Measurements from ENCODE around the gene UTP4. TPM values are rescaled to one million over a fixed set of nuclear protein-coding genes. Genes with fewer than 3 reads are reported as not detected.

The UTP4 gene
- total RNA-seq, 2 experiments from 2014 or later = 102 to 119 TPM

- no peak for ATAC-seq
- ChIA-PET CTCF (interaction anchor here (0.6 to 5.4 kb wide), 5 partner anchors 11 to 521 kb away, joined by 3 to 59 read pairs (median 4); no protein-coding TSS in a partner anchor), POLR2A (no interaction called here)
- no peaks in the 10 kb centered on the region for H3K9me3 Mint-ChIP-seq (ENCODE audit: low read depth)
- peaks cover 12% of the 10 kb centered on the region for H3K27me3 Mint-ChIP-seq
- no peak overlapping the region for H3K27ac Mint-ChIP-seq
- no peak for DNase-seq
- peaks cover 9% of the 10 kb centered on the region for H3K4me1 Mint-ChIP-seq
- intact Hi-C loops (cut with DNase I, micrococcal nuclease) = no loop called here
- no peak overlapping the region for H3K4me3 Mint-ChIP-seq
- peaks cover 11% of the 10 kb centered on the region for H3K36me3 Mint-ChIP-seq (ENCODE audit: low read depth)
Observed at GRCh38 chr16:69111876-69112230, 20.6 kb upstream of the UTP4 start.

- POLR2A ChIA-PET = no interaction called here
- peaks cover 4% of the 10 kb centered on the region for H3K4me1 Mint-ChIP-seq
- no peak overlapping the region for H3K27ac Mint-ChIP-seq
- H3K36me3 Mint-ChIP-seq (ENCODE audit: low read depth) = peaks cover 17% of the 10 kb centered on the region
- H3K9me3 Mint-ChIP-seq (ENCODE audit: low read depth) = no peaks in the 10 kb centered on the region
- peaks cover 8% of the 10 kb centered on the region for H3K27me3 Mint-ChIP-seq
- CTCF ChIA-PET = interaction anchor here (0.5 to 5.4 kb wide), 20 partner anchors 11 to 522 kb away, joined by 3 to 59 read pairs (median 3); partner anchors contain the start of gene SNTB2
- DNase-seq (peak; percentile 79), ATAC-seq (peak; percentile 85)
- H3K4me3 Mint-ChIP-seq = no peak overlapping the region
- intact Hi-C loops (cut with DNase I, micrococcal nuclease) = no loop called here
Observed at GRCh38 chr16:69112285-69113129, 19.9 kb upstream of the UTP4 start.

GRCh38 chr16:69113216-69113615 lies 19.2 kb upstream of the UTP4 start:
- DNase-seq (no peak), ATAC-seq (peak; percentile 24)
- Mint-ChIP-seq H3K4me3 (no peak overlapping the region), H3K27ac (no peak overlapping the region), H3K27me3 (peaks cover 2% of the 10 kb centered on the region), H3K4me1 (peaks cover 3% of the 10 kb centered on the region), H3K9me3 (ENCODE audit: low read depth) (no peaks in the 10 kb centered on the region), H3K36me3 (ENCODE audit: low read depth) (peaks cover 19% of the 10 kb centered on the region)
- CTCF ChIA-PET = interaction anchor here (0.6 to 5.4 kb wide), 18 partner anchors 10 to 522 kb away, joined by 3 to 59 read pairs (median 3); partner anchors contain the start of gene SNTB2
- POLR2A ChIA-PET = no interaction called here
- intact Hi-C loops (cut with DNase I, micrococcal nuclease) = no loop called here

GRCh38 chr16:69114346-69114975 lies 18.0 kb upstream of the UTP4 start:
- Mint-ChIP-seq H3K36me3 (ENCODE audit: low read depth) (peaks cover 25% of the 10 kb centered on the region), H3K4me1 (peaks cover 2% of the 10 kb centered on the region), H3K9me3 (ENCODE audit: low read depth) (no peaks in the 10 kb centered on the region), H3K27ac (no peak overlapping the region), H3K4me3 (no peak overlapping the region), H3K27me3 (no peaks in the 10 kb centered on the region)
- ATAC-seq = no peak
- ChIA-PET POLR2A (no interaction called here), CTCF (interaction anchor here (0.6 to 5.4 kb wide), 9 partner anchors 9 to 608 kb away, joined by 3 to 59 read pairs (median 4); no protein-coding TSS in a partner anchor)
- no peak for DNase-seq
- intact Hi-C loops (cut with DNase I, micrococcal nuclease) = no loop called here

GRCh38 chr16:69114976-69115355 lies 17.5 kb upstream of the UTP4 start:
- DNase-seq (no peak), ATAC-seq (no peak)
- Mint-ChIP-seq H3K9me3 (ENCODE audit: low read depth) (no peaks in the 10 kb centered on the region), H3K36me3 (ENCODE audit: low read depth) (peaks cover 24% of the 10 kb centered on the region), H3K27ac (no peak overlapping the region), H3K4me1 (peaks cover 2% of the 10 kb centered on the region), H3K4me3 (no peak overlapping the region), H3K27me3 (no peaks in the 10 kb centered on the region)
- intact Hi-C loops (cut with DNase I, micrococcal nuclease) = no loop called here
- POLR2A ChIA-PET = no interaction called here
- CTCF ChIA-PET = interaction anchor here (0.6 to 5.4 kb wide), 3 partner anchors 8 to 471 kb away, joined by 4 to 59 read pairs (median 4); no protein-coding TSS in a partner anchor

GRCh38 chr16:69115361-69115760 lies 17.1 kb upstream of the UTP4 start:
- Mint-ChIP-seq H3K9me3 (ENCODE audit: low read depth) (no peaks in the 10 kb centered on the region), H3K4me3 (no peak overlapping the region), H3K27me3 (no peaks in the 10 kb centered on the region), H3K36me3 (ENCODE audit: low read depth) (peaks cover 27% of the 10 kb centered on the region), H3K27ac (no peak overlapping the region), H3K4me1 (peaks cover 2% of the 10 kb centered on the region)
- DNase-seq (no peak), ATAC-seq (no peak)
- ChIA-PET CTCF (interaction anchor here (1.1 to 5.4 kb wide), 2 partner anchors 8 to 9 kb away, joined by 7 to 59 read pairs; no protein-coding TSS in a partner anchor), POLR2A (no interaction called here)
- intact Hi-C loops (cut with DNase I, micrococcal nuclease) = no loop called here

GRCh38 chr16:69115837-69116236 lies 16.6 kb upstream of the UTP4 start:
- Mint-ChIP-seq H3K4me3 (no peak overlapping the region), H3K4me1 (peaks cover 2% of the 10 kb centered on the region), H3K27me3 (no peaks in the 10 kb centered on the region), H3K9me3 (ENCODE audit: low read depth) (no peaks in the 10 kb centered on the region), H3K27ac (no peak overlapping the region), H3K36me3 (ENCODE audit: low read depth) (peaks cover 31% of the 10 kb centered on the region)
- DNase-seq (no peak), ATAC-seq (no peak)
- CTCF ChIA-PET = interaction anchor here (0.8 to 1.4 kb wide), 6 partner anchors 8 to 413 kb away, joined by 3 to 7 read pairs (median 4); partner anchors contain the start of genes CHTF8 and UTP4
- POLR2A ChIA-PET = no interaction called here
- intact Hi-C loops (cut with DNase I, micrococcal nuclease) = no loop called here

GRCh38 chr16:69116256-69116875 lies 16.1 kb upstream of the UTP4 start:
- H3K4me3 Mint-ChIP-seq = no peak overlapping the region
- POLR2A ChIA-PET = no interaction called here
- DNase-seq (no peak), ATAC-seq (no peak)
- CTCF ChIA-PET = interaction anchor here (0.8 to 1.4 kb wide), 6 partner anchors 8 to 414 kb away, joined by 3 to 7 read pairs (median 4); partner anchors contain the start of genes CHTF8 and UTP4
- peaks cover 36% of the 10 kb centered on the region for H3K36me3 Mint-ChIP-seq (ENCODE audit: low read depth)
- H3K27me3 Mint-ChIP-seq = no peaks in the 10 kb centered on the region
- H3K4me1 Mint-ChIP-seq = peaks cover 2% of the 10 kb centered on the region
- intact Hi-C loops (cut with DNase I, micrococcal nuclease) = no loop called here
- H3K27ac Mint-ChIP-seq = no peak overlapping the region
- H3K9me3 Mint-ChIP-seq (ENCODE audit: low read depth) = no peaks in the 10 kb centered on the region

- DNase-seq (no peak), ATAC-seq (no peak)
- Mint-ChIP-seq H3K4me3 (no peak overlapping the region), H3K4me1 (peaks cover 2% of the 10 kb centered on the region), H3K27ac (no peak overlapping the region), H3K27me3 (no peaks in the 10 kb centered on the region), H3K36me3 (ENCODE audit: low read depth) (peaks cover 38% of the 10 kb centered on the region), H3K9me3 (ENCODE audit: low read depth) (no peaks in the 10 kb centered on the region)
- intact Hi-C loops (cut with DNase I, micrococcal nuclease) = no loop called here
- ChIA-PET POLR2A (interaction anchor here (0.6 kb wide), 1 partner anchor 678 kb away, joined by 4 read pairs; no protein-coding TSS in a partner anchor), CTCF (interaction anchor here (0.9 to 1.4 kb wide), 3 partner anchors 13 to 270 kb away, joined by 4 to 5 read pairs (median 5); partner anchors contain the start of genes CHTF8 and UTP4)
Observed at GRCh38 chr16:69116906-69117305, 15.5 kb upstream of the UTP4 start.

- DNase-seq = no peak
- no peak for ATAC-seq
- Mint-ChIP-seq H3K36me3 (ENCODE audit: low read depth) (peaks cover 42% of the 10 kb centered on the region), H3K4me3 (no peak overlapping the region), H3K27me3 (no peaks in the 10 kb centered on the region), H3K4me1 (peaks cover 2% of the 10 kb centered on the region), H3K9me3 (ENCODE audit: low read depth) (no peaks in the 10 kb centered on the region), H3K27ac (no peak overlapping the region)
- POLR2A ChIA-PET = interaction anchor here (0.6 kb wide), 1 partner anchor 1208 kb away, joined by 3 read pairs; no protein-coding TSS in a partner anchor
- intact Hi-C loops (cut with DNase I, micrococcal nuclease) = no loop called here
- CTCF ChIA-PET = interaction anchor here (0.9 to 1.3 kb wide), 3 partner anchors 10 to 15 kb away, joined by 3 to 5 read pairs (median 3); no protein-coding TSS in a partner anchor
Observed at GRCh38 chr16:69118468-69118867, 14.0 kb upstream of the UTP4 start.

- DNase-seq = no peak
- H3K27ac Mint-ChIP-seq = no peak overlapping the region
- ATAC-seq = no peak
- H3K27me3 Mint-ChIP-seq = no peaks in the 10 kb centered on the region
- H3K9me3 Mint-ChIP-seq (ENCODE audit: low read depth) = no peaks in the 10 kb centered on the region
- CTCF ChIA-PET = interaction anchor here (0.9 to 1.3 kb wide), 2 partner anchors 10 to 11 kb away, joined by 3 to 5 read pairs; no protein-coding TSS in a partner anchor
- intact Hi-C loops (cut with DNase I, micrococcal nuclease) = no loop called here
- H3K4me1 Mint-ChIP-seq = peaks cover 3% of the 10 kb centered on the region
- peaks cover 43% of the 10 kb centered on the region for H3K36me3 Mint-ChIP-seq (ENCODE audit: low read depth)
- no peak overlapping the region for H3K4me3 Mint-ChIP-seq
- POLR2A ChIA-PET = interaction anchor here (0.6 kb wide), 1 partner anchor 1209 kb away, joined by 3 read pairs; no protein-coding TSS in a partner anchor
Observed at GRCh38 chr16:69118994-69119393, 13.5 kb upstream of the UTP4 start.
